ENCODE data around the gene ESM1. TPM values are rescaled to one million over a fixed set of nuclear protein-coding genes. Genes with fewer than 3 reads are reported as not detected.

The ESM1 gene
- polyA plus RNA-seq, 2 of the 4 experiments (the other 2 are of a cell fraction) = not detected

DNA sequence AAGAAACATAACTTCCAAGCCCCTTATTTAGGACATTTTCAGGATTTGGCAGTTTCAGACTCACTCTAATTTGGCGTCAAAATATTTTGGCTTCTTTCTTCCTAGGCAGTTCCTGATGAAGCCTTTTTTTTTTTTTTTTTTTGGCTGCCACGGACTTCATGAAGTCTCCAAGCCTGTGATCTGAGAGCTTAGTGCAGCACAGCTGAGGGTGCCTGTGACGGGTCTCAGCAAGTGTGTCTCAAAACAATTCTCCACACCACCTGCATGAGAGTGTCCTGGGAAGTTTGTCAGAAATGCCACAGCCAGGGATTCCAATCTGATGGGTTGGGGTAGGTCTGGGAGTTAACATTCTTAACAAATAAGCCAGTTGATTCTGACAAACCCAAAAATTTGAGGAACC, 6.0 kb upstream of the ESM1 start:
- Histone ChIP-seq H3K9me3 (no peaks in the 10 kb centered on the region), H3K27ac (no peak overlapping the region), H3K4me1 (no peaks in the 10 kb centered on the region), H3K4me3 (no peak overlapping the region), H3K4me2 (no peak overlapping the region)
- WGBS (ENCODE audit: missing lambda C conversion rate) = 28% methylated on average over 3 of the region's 3 CpGs
- TF ChIP-seq HOXA7 (CRISPR knock-in tag; IDR thresholded peaks at IDR 0.05) (no peak), MAZ (IDR thresholded peaks at IDR 0.05; ENCODE audit: borderline replicate concordance, low read depth, low read length) (no peak), ZFP36 (IDR thresholded peaks at IDR 0.05; ENCODE audit: borderline replicate concordance, partially characterized antibody) (no peak), HOXB5 (CRISPR knock-in tag; IDR thresholded peaks at IDR 0.05) (no peak), FOSL2 (IDR thresholded peaks at IDR 0.05) (no peak), FOSL2 (CRISPR knock-in tag; IDR thresholded peaks at IDR 0.05) (no peak), TP53 (CRISPR knock-in tag; IDR thresholded peaks at IDR 0.05) (no peak), CHD4 (IDR thresholded peaks at IDR 0.05; ENCODE audit: borderline replicate concordance) (no peak), EP300 (IDR thresholded peaks at IDR 0.05) (no peak), RCOR1 (IDR thresholded peaks at IDR 0.05; ENCODE audit: low read depth, low read length) (no peak), HMGXB4 (CRISPR knock-in tag; IDR thresholded peaks at IDR 0.05; ENCODE audit: borderline replicate concordance) (no peak), MYC (IDR thresholded peaks at IDR 0.05; ENCODE audit: borderline replicate concordance, low read length) (no peak), JUN (IDR thresholded peaks at IDR 0.05) (no peak), NR3C1 (IDR thresholded peaks at IDR 0.05) (no peak), MAFK (IDR thresholded peaks at IDR 0.05; ENCODE audit: partially characterized antibody) (no peak), RNF2 (IDR thresholded peaks at IDR 0.05; ENCODE audit: borderline replicate concordance, low read depth) (no peak), HEYL (CRISPR knock-in tag; IDR thresholded peaks at IDR 0.05) (no peak), ZC3H11A (IDR thresholded peaks at IDR 0.05) (no peak), CHD2 (IDR thresholded peaks at IDR 0.05; ENCODE audit: low read length, partially characterized antibody) (no peak), FOSB (CRISPR knock-in tag; IDR thresholded peaks at IDR 0.05) (no peak)
- TF ChIP-seq, protein P1, sequence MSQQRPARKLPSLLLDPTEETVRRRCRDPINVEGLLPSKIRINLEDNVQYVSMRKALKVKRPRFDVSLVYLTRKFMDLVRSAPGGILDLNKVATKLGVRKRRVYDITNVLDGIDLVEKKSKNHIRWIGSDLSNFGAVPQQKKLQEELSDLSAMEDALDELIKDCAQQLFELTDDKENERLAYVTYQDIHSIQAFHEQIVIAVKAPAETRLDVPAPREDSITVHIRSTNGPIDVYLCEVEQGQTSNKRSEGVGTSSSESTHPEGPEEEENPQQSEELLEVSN (IDR thresholded peaks at IDR 0.05; ENCODE audit: borderline replicate concordance, low read depth) = no peak
- ChIA-PET CTCF (no interaction called here), POLR2A (no interaction called here)
- FAIRE-seq (no peak), ATAC-seq (no peak), DNase-seq (ENCODE audit: low read depth in 1 of 2, low spot score in 1 of 2) (no peak)

- H3K27ac ChIP-seq = no peak overlapping the region
- no peaks in the 10 kb centered on the region for H3K9me3 ChIP-seq
- no peak for TF ChIP-seq BHLHE40 (IDR thresholded peaks at IDR 0.05; ENCODE audit: low read depth, low read length)
- TF ChIP-seq ZFP36 (IDR thresholded peaks at IDR 0.05; ENCODE audit: borderline replicate concordance, partially characterized antibody) = no peak
- no peak for TF ChIP-seq KDM1A (IDR thresholded peaks at IDR 0.05; ENCODE audit: low read depth)
- FAIRE-seq = no peak
- H3K4me1 ChIP-seq = no peaks in the 10 kb centered on the region
- ChIA-PET POLR2A (no interaction called here), CTCF (no interaction called here)
- ATAC-seq = no peak
- H3K4me2 ChIP-seq = no peak overlapping the region
- WGBS (ENCODE audit: missing lambda C conversion rate) = 0% methylated on average over 1 of the region's 1 CpG
- DNase-seq (ENCODE audit: low read depth in 1 of 2, low spot score in 1 of 2) = no peak
- H3K4me3 ChIP-seq = no peak overlapping the region
Measured at GRCh38 chr5:54990841-54991258, 5.5 kb upstream of the ESM1 start.

- WGBS (ENCODE audit: missing lambda C conversion rate) = 18% methylated on average over 2 of the region's 2 CpGs
- POLR2A ChIA-PET = no interaction called here
- H3K4me2 ChIP-seq = no peak overlapping the region
- no peak for FAIRE-seq
- H3K27ac ChIP-seq = no peak overlapping the region
- ATAC-seq = no peak
- CTCF ChIA-PET = interaction anchor here (0.7 kb wide), 1 partner anchor 34 kb away, joined by 3 read pairs; no protein-coding TSS in a partner anchor
- H3K4me1 ChIP-seq = no peaks in the 10 kb centered on the region
- DNase-seq (ENCODE audit: low read depth in 1 of 2, low spot score in 1 of 2) = no peak
- H3K9me3 ChIP-seq = no peaks in the 10 kb centered on the region
- H3K4me3 ChIP-seq = no peak overlapping the region
- TF ChIP-seq MAFK (IDR thresholded peaks at IDR 0.05; ENCODE audit: partially characterized antibody) (no peak), GATA3 (IDR thresholded peaks at IDR 0.05; ENCODE audit: borderline replicate concordance) (no peak), HES2 (IDR thresholded peaks at IDR 0.05) (no peak), RAD21 (conservative IDR thresholded peaks at IDR 0.05 in 1 of 2, IDR thresholded peaks at IDR 0.05 in 1 of 2) (no peak), EHF (CRISPR knock-in tag; IDR thresholded peaks at IDR 0.05) (no peak), CHD4 (IDR thresholded peaks at IDR 0.05; ENCODE audit: borderline replicate concordance) (no peak), FOSL2 (IDR thresholded peaks at IDR 0.05) (no peak), FOSL2 (CRISPR knock-in tag; IDR thresholded peaks at IDR 0.05) (no peak), HEYL (CRISPR knock-in tag; IDR thresholded peaks at IDR 0.05) (no peak), HOXA7 (CRISPR knock-in tag; IDR thresholded peaks at IDR 0.05) (no peak), CBX8 (IDR thresholded peaks at IDR 0.05) (no peak), BHLHE40 (IDR thresholded peaks at IDR 0.05; ENCODE audit: low read depth, low read length) (no peak), HMGXB4 (CRISPR knock-in tag; IDR thresholded peaks at IDR 0.05; ENCODE audit: borderline replicate concordance) (no peak), POLR2AphosphoS2 (conservative IDR thresholded peaks at IDR 0.05; ENCODE audit: low read length) (no peak), ZSCAN20 (CRISPR knock-in tag; IDR thresholded peaks at IDR 0.05) (no peak)
- TF ChIP-seq, protein P2, sequence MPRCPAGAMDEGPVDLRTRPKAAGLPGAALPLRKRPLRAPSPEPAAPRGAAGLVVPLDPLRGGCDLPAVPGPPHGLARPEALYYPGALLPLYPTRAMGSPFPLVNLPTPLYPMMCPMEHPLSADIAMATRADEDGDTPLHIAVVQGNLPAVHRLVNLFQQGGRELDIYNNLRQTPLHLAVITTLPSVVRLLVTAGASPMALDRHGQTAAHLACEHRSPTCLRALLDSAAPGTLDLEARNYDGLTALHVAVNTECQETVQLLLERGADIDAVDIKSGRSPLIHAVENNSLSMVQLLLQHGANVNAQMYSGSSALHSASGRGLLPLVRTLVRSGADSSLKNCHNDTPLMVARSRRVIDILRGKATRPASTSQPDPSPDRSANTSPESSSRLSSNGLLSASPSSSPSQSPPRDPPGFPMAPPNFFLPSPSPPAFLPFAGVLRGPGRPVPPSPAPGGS (IDR thresholded peaks at IDR 0.05) = no peak
Measured at GRCh38 chr5:54988817-54989216, 3.4 kb upstream of the ESM1 start.
